HepG2 (cell line): Measurements from ENCODE around the gene ALG14. TPM values are rescaled to one million over a fixed set of nuclear protein-coding genes. Genes with fewer than 3 reads are reported as not detected.

ENCODE experiments used
- AKAP8 ChIP-seq: sonication (generic); formaldehyde crosslinking; IDR thresholded peaks from 2 replicates; pipeline ENCODE4 v1.5.1; 2020; ENCODE audit warnings: mild to moderate bottlenecking, missing genetic modification reagents
- HMG20B ChIP-seq: conservative IDR thresholded peaks from 2 replicates; pipeline ENCODE4 v1.6.1; 2016; ENCODE audit warnings: missing genetic modification reagents, missing compliant biosample characterization
- HMGXB3 ChIP-seq: sonication (generic); formaldehyde crosslinking; IDR thresholded peaks from 2 replicates; pipeline ENCODE4 v1.4.0; 2020; ENCODE audit warnings: missing genetic modification reagents, borderline replicate concordance
- LRRFIP1 ChIP-seq: sonication (generic); formaldehyde crosslinking; conservative IDR thresholded peaks from 2 replicates; pipeline ENCODE4 v1.4.0; 2020; ENCODE audit warnings: missing genetic modification reagents
- MTA3 ChIP-seq: sonication (generic); formaldehyde crosslinking; IDR thresholded peaks from 2 replicates; pipeline ENCODE4 v1.4.0; 2020; ENCODE audit warnings: missing genetic modification reagents
- NCOA2 ChIP-seq: sonication (generic); formaldehyde crosslinking; IDR thresholded peaks from 2 replicates; pipeline ENCODE4 v1.8.0; 2022; ENCODE audit warnings: inconsistent platforms
- NFKB2 ChIP-seq: sonication (generic); formaldehyde crosslinking; IDR thresholded peaks from 2 replicates; pipeline ENCODE4 v1.4.0; 2020; ENCODE audit warnings: missing genetic modification reagents, borderline replicate concordance
- SMAD3 ChIP-seq: sonication (generic); formaldehyde crosslinking; IDR thresholded peaks from 2 replicates; pipeline ENCODE4 v1.4.0; 2020; ENCODE audit warnings: missing genetic modification reagents
- SMARCC2 ChIP-seq: fragments of 450-650 bp; IDR thresholded peaks from 2 replicates; pipeline ENCODE4 v1.6.1; 2017; ENCODE audit warnings: antibody characterized with exemption, mild to moderate bottlenecking
- SOX6 ChIP-seq, 2 experiments: fragments of 450-650 bp in 1 of 2; sonication (generic) in 1 of 2; formaldehyde crosslinking in 1 of 2; IDR thresholded peaks; 2 replicates each; pipeline versions ENCODE4 v1.4.0 to v1.6.1; 2017 to 2020; ENCODE audit warnings: antibody characterized with exemption in 1 of 2, mild to moderate bottlenecking in 1 of 2, missing genetic modification reagents in 1 of 2
- TCF12 ChIP-seq, 2 experiments: fragments of 450-650 bp in 1 of 2; sonication (generic) in 1 of 2; formaldehyde crosslinking in 1 of 2; IDR thresholded peaks; 2 replicates each; pipeline versions ENCODE4 v1.6.1 to v1.8.0; 2017 to 2022; ENCODE audit warnings: antibody characterized with exemption in 1 of 2, mild to moderate bottlenecking in 1 of 2, missing genetic modification reagents in 1 of 2, moderate library complexity in 1 of 2
- TRIM24 ChIP-seq: sonication (generic); formaldehyde crosslinking; IDR thresholded peaks from 2 replicates; pipeline ENCODE4 v1.8.0; 2022; ENCODE audit warnings: mild to moderate bottlenecking, missing genetic modification reagents
- U2AF1 ChIP-seq: fragments of 200-400 bp; formaldehyde crosslinking; optimal IDR thresholded peaks from 2 replicates; pipeline ENCODE3; 2017; ENCODE audit warnings: mild to moderate bottlenecking, low read depth, low read length
- UBTF ChIP-seq: sonication (generic); formaldehyde crosslinking; IDR thresholded peaks from 2 replicates; pipeline ENCODE4 v1.4.0; 2020; ENCODE audit warnings: mild to moderate bottlenecking, missing genetic modification reagents
- ZNF414 ChIP-seq: sonication (generic); formaldehyde crosslinking; IDR thresholded peaks from 2 replicates; pipeline ENCODE4 v1.5.0; 2020; ENCODE audit warnings: missing genetic modification reagents
- ZNF605 ChIP-seq: sonication (generic); formaldehyde crosslinking; IDR thresholded peaks from 2 replicates; pipeline ENCODE4 v1.8.0; 2022; ENCODE audit warnings: mild to moderate bottlenecking, missing genetic modification reagents
- ZXDC ChIP-seq: sonication (generic); formaldehyde crosslinking; IDR thresholded peaks from 2 replicates; pipeline ENCODE4 v1.5.0; 2020; ENCODE audit warnings: mild to moderate bottlenecking, missing genetic modification reagents
- polyA plus RNA-seq, 8 experiments: library from polyadenylated mRNA; depleted of rRNA in 3 of 8; stranded (reverse) in 7 of 8; unstranded in 1 of 8; fragments of >200 nt; fragmentation: Illumina TruSeq in 4 of 8; extraction: Trizol in 4 of 8; gene quantifications; 2 replicates each; pipeline versions ENCODE4 v1.2.1 to v1.2.3, GENCODE V29; 2011 to 2016; ENCODE audit warnings: low read depth in 4 of 8, missing spikeins in 1 of 8, mixed read lengths in 1 of 8; ENCODE audit not compliant: insufficient read depth in 1 of 8
- total RNA-seq, 5 experiments: library from RNA; depleted of rRNA; stranded (reverse); fragments of >200 nt; fragmentation: Illumina TruSeq; extraction: Trizol; gene quantifications; 2 replicates each; pipeline ENCODE4 v1.2.3, GENCODE V29; 2016; ENCODE audit warnings: low read depth in 1 of 5

ALG14 gene
- total and polyA plus RNA-seq, 2 of the 13 experiments (the other 11 are each of a cell fraction or from before 2014, with no cell fraction given) = 4.5 to 12.7 TPM

- no peak for TF ChIP-seq LRRFIP1 (CRISPR knock-in tag)
- peak; percentile 97 for TF ChIP-seq NCOA2
- no peak for TF ChIP-seq AKAP8 (CRISPR knock-in tag)
- TF ChIP-seq UBTF (CRISPR knock-in tag) = no peak
- no peak for TF ChIP-seq NFKB2 (CRISPR knock-in tag)
- TF ChIP-seq U2AF1 = no peak
- TF ChIP-seq TRIM24 (CRISPR knock-in tag) = 0 out of 2 replicates have a peak, but pooled peaks have one; percentile 45
- no peak for TF ChIP-seq ZNF414 (CRISPR knock-in tag)
- no peak for TF ChIP-seq SOX6 (IDR thresholded peaks at IDR 0.05)
- peak; percentile 97 for TF ChIP-seq SOX6 (CRISPR knock-in tag; IDR thresholded peaks at IDR 0.05)
- TF ChIP-seq MTA3 (CRISPR knock-in tag) = no peak
- TF ChIP-seq SMARCC2 = no peak
- no peak; the same call in 1 of the 2 replicates for TF ChIP-seq HMGXB3 (CRISPR knock-in tag)
- no peak for TF ChIP-seq ZXDC (CRISPR knock-in tag)
- no peak for TF ChIP-seq ZNF605 (CRISPR knock-in tag)
- TF ChIP-seq SMAD3 (CRISPR knock-in tag) = peak; percentile 91
- no peak for TF ChIP-seq TCF12 (IDR thresholded peaks at IDR 0.05)
- peak; percentile 77; the same call in 1 of the 2 replicates for TF ChIP-seq TCF12 (CRISPR knock-in tag; IDR thresholded peaks at IDR 0.05)
- TF ChIP-seq HMG20B (CRISPR knock-in tag) = peak; percentile 56; the same call in 1 of the 2 replicates
These were observed 5.7 kb downstream of the ALG14 start (continued) for GRCh38 chr1:95067062-95067461.
